Mucosa of rectum (tissue), 2 donors: ENCODE data around the gene RBBP8NL.

ENCODE experiments used
- H3K27ac ChIP-seq, 2 donors: one replicate each; pipeline ENCODE4 v1.7.0; 2013; ENCODE audit warnings: inconsistent platforms in 2 of 2, low read depth in 2 of 2, low read length in 2 of 2
- H3K27me3 ChIP-seq, 2 donors: one replicate each; pipeline ENCODE4 v1.7.0; 2013; ENCODE audit warnings: low read length in 2 of 2; ENCODE audit not compliant: control insufficient read depth in 2 of 2, insufficient read depth in 2 of 2
- H3K36me3 ChIP-seq, 2 donors: one replicate each; pipeline ENCODE4 v1.7.0; 2013; ENCODE audit warnings: low read length in 2 of 2; ENCODE audit not compliant: control insufficient read depth in 2 of 2, insufficient read depth in 2 of 2
- H3K4me1 ChIP-seq, 2 donors: one replicate each; pipeline ENCODE4 v1.7.0; 2013; ENCODE audit warnings: low read length in 2 of 2, mild to moderate bottlenecking in 1 of 2; ENCODE audit not compliant: control insufficient read depth in 2 of 2, insufficient read depth in 2 of 2
- H3K4me3 ChIP-seq, 2 donors: one replicate each; pipeline ENCODE4 v1.7.0; 2013; ENCODE audit warnings: low read length in 2 of 2
- H3K9ac ChIP-seq, 2 donors: one replicate each; pipeline ENCODE4 v1.7.0; 2013; ENCODE audit warnings: low read length in 2 of 2, low read depth in 1 of 2, mild to moderate bottlenecking in 1 of 2
- H3K9me3 ChIP-seq, 2 donors: one replicate each; pipeline ENCODE4 v1.7.0; 2013; ENCODE audit warnings: low read length in 2 of 2; ENCODE audit not compliant: control insufficient read depth in 2 of 2
- donor health status: healthy.
- donor health status: Normal muscosa, but diverticular disease.

Gene RBBP8NL

DNA sequence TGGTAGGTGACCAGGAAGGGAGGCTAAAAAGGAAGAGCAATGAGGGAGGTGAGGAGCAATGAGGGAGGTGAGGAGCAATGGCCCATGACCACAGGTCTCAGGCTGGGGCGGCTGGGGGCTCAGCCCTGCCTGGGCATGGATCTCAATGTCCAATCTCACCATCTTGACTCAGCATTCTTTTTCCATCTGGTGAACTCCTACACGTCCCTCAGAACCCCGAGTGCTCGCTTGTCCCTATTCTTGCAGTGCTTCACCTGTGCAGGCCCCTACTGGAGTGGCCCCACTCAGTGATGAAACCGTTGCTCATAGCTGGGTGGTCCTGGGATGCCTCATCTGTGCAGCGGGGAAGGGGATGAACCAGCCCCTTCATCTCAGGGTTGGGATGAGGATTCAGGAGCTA, 16.9 kb upstream of the RBBP8NL start:
- Histone ChIP-seq H3K27ac (no peak overlapping the region), H3K9me3 (no peaks in the 10 kb centered on the region), H3K27me3 (peaks cover 2 to 4% of the 10 kb centered on the region in 2 donors), H3K4me3 (no peak overlapping the region), H3K4me1 (no peaks in the 10 kb centered on the region), H3K36me3 (no peaks in the 10 kb centered on the region), H3K9ac (no peak overlapping the region)

DNA sequence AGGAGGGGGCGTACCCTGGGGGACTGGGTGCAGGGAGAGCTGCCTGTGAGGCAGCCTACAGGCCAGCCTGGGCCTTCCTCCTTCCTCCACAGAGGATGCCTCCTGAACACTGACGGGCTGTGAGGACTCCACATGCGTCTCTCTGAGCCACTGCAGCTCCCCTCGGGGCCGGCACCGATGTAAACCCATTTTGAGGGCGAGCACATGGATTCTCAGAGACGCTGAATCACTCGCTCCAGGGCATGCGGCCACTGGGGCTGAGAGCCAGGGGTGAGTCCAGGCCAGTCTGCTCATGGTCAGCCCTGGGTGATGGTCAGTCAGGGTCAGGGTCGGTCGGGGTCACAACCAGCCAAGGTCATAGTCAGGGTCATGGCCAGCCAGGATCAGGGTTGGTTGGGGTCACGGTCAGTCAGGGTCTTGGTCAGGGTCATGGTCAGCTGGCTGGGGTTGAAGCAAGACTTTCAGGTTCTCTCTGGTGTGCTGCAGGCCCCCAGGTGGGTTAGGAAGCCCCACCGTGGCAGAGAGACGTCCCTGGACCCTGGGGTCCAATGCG, 14.7 kb upstream of the RBBP8NL start:
- no peak overlapping the region for H3K4me3 ChIP-seq
- H3K4me1 ChIP-seq = no peaks in the 10 kb centered on the region
- peaks cover 2 to 4% of the 10 kb centered on the region in 2 donors for H3K27me3 ChIP-seq
- H3K36me3 ChIP-seq = no peaks in the 10 kb centered on the region
- H3K27ac ChIP-seq = no peak overlapping the region
- no peaks in the 10 kb centered on the region for H3K9me3 ChIP-seq
- H3K9ac ChIP-seq = no peak overlapping the region

DNA sequence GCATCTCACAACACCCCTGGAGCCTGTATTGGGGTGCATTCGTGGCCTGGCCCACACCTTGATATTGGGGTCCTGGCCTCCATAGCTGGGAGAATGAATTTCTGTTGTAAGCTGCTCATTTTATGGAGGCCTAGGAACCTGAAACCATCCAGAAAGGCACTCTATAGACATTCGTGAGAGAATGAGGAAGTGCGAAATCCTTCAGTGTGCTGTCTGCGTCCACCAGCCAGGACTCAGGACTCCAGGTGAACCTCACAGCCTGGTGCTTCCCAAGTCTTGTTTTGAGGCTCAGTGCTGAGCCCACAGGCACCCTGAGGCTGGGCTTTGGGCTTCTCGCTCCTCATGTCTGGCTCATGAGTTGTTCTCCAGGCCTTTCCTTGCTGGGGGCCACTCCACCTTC, 11.9 kb upstream of the RBBP8NL start:
- Histone ChIP-seq H3K9ac (no peak overlapping the region), H3K9me3 (no peaks in the 10 kb centered on the region), H3K36me3 (no peaks in the 10 kb centered on the region), H3K4me1 (peaks cover 0 to 2% of the 10 kb centered on the region in 2 donors), H3K27me3 (peaks cover 0 to 16% of the 10 kb centered on the region in 2 donors), H3K4me3 (no peak overlapping the region), H3K27ac (no peak overlapping the region)

DNA sequence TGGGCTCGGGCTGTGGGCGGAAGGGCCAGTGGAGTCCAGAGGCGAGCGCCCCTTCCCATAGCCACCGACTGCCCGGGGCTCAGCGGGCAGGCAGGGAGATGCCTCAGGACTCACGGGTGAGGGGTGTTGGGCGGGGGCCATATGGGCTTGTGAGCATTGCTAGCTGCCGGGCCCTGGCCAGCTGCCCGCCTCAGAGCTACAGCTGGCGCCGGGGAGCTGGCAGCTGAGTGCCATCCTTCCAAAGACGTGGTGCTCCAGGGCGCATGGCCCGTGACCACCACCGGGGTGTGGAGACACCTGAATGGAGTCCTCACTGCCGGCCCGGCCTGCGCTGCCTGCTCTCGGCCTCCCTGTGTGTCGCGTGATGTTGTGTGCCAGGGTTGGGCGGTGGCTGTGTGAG, 10.6 kb upstream of the RBBP8NL start:
- no peak overlapping the region for H3K9ac ChIP-seq
- H3K27me3 ChIP-seq = peaks cover 0 to 17% of the 10 kb centered on the region in 2 donors
- no peaks in the 10 kb centered on the region for H3K36me3 ChIP-seq
- H3K4me3 ChIP-seq = no peak overlapping the region
- H3K27ac ChIP-seq = no peak overlapping the region
- H3K9me3 ChIP-seq = no peaks in the 10 kb centered on the region
- peaks cover 0 to 11% of the 10 kb centered on the region in 2 donors for H3K4me1 ChIP-seq

DNA sequence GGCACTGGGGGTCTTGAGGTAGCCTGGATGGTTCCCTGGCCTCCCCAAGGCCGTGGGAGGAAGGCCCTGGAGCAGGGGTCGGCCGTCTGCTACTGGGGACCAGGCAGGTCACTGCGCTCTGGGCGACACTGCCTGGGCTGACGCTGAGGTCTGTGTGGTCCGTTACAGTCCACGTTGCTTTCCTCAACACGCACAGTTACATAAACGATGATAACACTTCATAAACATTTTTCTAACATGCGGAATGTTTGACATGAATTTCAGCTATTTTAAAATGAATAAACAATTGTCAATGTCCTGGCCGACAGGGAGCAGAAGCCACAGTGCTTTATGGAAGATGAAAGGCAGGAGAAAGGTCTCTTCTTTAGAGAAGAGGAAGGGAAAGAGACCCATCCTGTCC, 10.2 kb upstream of the RBBP8NL start:
- H3K36me3 ChIP-seq = no peaks in the 10 kb centered on the region
- H3K9me3 ChIP-seq = no peaks in the 10 kb centered on the region
- peaks cover 0 to 11% of the 10 kb centered on the region in 2 donors for H3K4me1 ChIP-seq
- H3K9ac ChIP-seq = no peak overlapping the region
- H3K27me3 ChIP-seq = peaks cover 0 to 17% of the 10 kb centered on the region in 2 donors
- H3K4me3 ChIP-seq = no peak overlapping the region
- H3K27ac ChIP-seq = no peak overlapping the region

DNA sequence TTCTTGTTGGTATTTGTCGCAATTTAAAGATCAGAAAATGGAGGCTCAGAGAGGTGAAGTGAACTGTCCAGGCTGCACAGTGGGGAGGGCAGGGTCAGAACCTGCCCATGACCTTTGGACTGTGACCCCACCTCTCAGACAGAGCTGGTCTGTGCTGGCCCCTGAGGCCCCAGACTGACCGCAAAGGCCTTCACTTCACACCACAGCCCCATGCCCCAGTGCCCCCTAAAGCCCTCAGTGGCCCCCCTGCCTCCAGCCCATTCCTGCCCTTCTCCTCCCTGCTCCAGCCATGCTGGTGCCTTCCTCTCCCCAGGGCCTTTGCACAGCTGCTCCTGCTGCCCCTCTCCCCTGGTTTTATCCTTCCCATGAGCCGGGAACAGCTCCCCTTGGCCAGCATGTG, 9.4 kb upstream of the RBBP8NL start:
- Histone ChIP-seq H3K9me3 (no peaks in the 10 kb centered on the region), H3K27ac (no peak overlapping the region), H3K4me3 (no peak overlapping the region), H3K9ac (no peak overlapping the region), H3K4me1 (peaks cover 0 to 11% of the 10 kb centered on the region in 2 donors), H3K36me3 (no peaks in the 10 kb centered on the region), H3K27me3 (peaks cover 0 to 17% of the 10 kb centered on the region in 2 donors)

DNA sequence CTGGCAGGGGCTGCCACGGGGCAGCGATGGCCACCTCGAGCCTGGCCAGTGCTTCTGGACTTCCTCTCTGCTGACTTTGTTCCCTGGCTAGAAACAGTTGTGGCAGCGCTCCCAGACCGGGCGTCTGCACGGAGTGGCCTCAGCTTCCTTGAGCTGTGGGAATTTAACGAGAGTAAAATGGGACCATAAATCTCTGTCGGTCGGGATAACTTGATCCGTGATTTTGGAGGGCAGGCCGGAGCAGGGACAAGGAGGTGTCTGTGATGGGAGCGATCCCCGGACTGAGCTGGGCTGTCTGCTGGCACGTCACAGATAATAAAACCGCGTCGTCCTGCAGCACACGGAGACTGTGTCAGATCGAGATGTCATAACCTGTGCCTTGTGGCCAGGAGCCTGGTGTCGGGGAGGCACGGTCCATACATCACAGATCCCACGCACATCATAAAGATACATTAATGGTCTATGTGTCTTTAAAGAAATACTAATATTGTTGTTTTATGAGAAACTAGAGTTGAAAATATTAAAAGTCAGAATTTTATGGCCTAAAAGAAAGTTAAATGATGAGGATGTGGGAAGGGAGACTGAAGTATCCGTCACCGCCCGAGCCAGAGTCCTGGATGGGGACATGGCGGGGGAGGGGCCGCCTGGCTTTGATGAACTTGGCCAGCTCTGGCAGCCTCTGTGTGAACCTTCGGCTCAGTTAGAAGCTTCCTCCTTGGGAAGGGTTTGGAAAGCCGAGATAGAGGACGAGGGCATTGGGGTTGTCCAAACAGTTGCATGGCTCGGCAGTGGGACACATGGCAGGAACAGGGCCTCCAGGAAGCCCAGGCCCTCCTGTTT, 6.5 kb upstream of the RBBP8NL start:
- peaks cover 0 to 31% of the 10 kb centered on the region in 2 donors for H3K4me1 ChIP-seq
- H3K4me3 ChIP-seq = peak overlapping the region in 1 of 2 donors; percentile 17

DNA sequence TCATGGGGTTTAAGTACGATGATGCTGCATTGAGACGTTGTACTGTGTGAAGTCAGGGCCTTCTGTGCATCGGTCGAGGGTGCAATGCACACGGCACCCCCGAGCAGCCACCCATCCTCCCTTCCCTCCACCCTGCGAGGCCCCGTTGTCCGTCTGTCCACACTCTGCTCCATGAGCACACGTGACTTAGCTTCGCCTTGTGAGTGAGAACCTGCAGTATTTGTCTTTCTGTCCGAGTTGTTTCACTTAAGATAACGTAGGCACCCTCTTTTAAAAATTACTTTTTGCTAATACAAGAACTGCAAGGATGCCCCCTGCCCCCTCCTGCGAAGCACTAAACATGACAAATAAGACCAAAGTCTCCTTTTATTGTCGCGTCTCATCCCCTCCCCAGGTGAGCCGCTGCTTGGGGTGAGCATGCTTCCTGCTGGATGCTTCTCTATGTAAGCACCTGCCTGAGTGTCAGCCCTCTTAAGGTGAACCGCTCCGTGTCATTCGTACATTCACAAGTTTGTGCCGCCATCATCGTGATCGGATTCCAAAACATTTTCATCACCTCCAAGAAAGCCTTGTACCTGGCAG, 3.6 kb upstream of the RBBP8NL start:
- Histone ChIP-seq H3K4me3 (no peak overlapping the region), H3K4me1 (peaks cover 18 to 54% of the 10 kb centered on the region in 2 donors)

More for the DNA sequence above, 6.5 kb upstream of the RBBP8NL start:
- no peaks in the 10 kb centered on the region for H3K36me3 ChIP-seq
- H3K27ac ChIP-seq = no peak overlapping the region
- no peak overlapping the region for H3K9ac ChIP-seq
- peaks cover 0 to 15% of the 10 kb centered on the region in 2 donors for H3K27me3 ChIP-seq
- no peaks in the 10 kb centered on the region for H3K9me3 ChIP-seq

DNA sequence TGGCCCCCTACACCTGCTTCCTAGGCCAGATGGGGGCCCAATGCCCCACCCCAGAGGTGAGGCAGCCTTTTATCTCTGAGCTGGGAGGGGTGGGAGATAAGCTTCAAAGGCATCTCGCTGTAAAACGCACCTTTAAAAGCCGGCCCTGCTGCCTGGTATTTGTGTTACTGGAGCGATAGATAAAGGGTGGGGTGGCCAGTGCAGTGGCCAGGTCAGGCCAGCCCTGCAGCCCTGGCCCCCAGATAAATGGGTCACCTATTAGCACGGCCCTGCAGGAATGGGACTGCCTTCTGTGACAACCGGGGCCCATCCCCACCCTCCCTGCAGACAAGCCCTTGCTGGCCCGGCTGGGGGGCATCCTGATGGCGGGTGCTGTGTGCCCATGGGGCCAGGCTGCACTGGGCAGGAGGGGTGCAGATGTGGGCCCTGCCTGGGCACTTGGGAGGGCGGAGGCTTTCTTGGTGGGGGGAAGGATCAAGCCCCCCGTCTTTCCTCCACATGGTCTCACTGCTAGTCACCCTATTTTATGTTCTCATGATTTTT, 3.0 kb upstream of the RBBP8NL start:
- Histone ChIP-seq H3K27ac (no peak overlapping the region), H3K27me3 (peaks cover 0 to 11% of the 10 kb centered on the region in 2 donors), H3K4me1 (peaks cover 18 to 54% of the 10 kb centered on the region in 2 donors), H3K9me3 (no peaks in the 10 kb centered on the region), H3K4me3 (no peak overlapping the region), H3K9ac (no peak overlapping the region), H3K36me3 (no peaks in the 10 kb centered on the region)

More for the DNA sequence above, 3.6 kb upstream of the RBBP8NL start:
- Histone ChIP-seq H3K27me3 (peaks cover 0 to 15% of the 10 kb centered on the region in 2 donors), H3K9ac (peak overlapping the region in 1 of 2 donors; percentile 3), H3K27ac (no peak overlapping the region), H3K36me3 (no peaks in the 10 kb centered on the region), H3K9me3 (no peaks in the 10 kb centered on the region)
